Activated CD4-positive, alpha-beta T cell treated with anti-CD3 and anti-CD28 coated beads, Interleukin-2, amount 50 U/mL, for 16 hours (primary cell): ENCODE measurements around the gene CHP1.
"Not testable (repeated sequence)": the region's sequence is repeated elsewhere in the genome, so short reads cannot be mapped to it uniquely, and the experiment has no call there.

Source experiments
- DNase-seq: peaks from one replicate; pipeline ENCODE4 v3.0.0-alpha.2; 2020

The CHP1 gene

GRCh38 chr15:41230650-41231421 is at the start of gene CHP1, which contains the start of gene EXD1:
TSS of gene CHP1 (plus strand) at chr15:41231268. CDS start at chr15:41231383, 115 bp downstream.
TSS of gene EXD1 (minus strand) at chr15:41230757. CDS start at chr15:41226575, 4,182 bp downstream.
- DNase-seq, result peak; percentile 98

- no peak for DNase-seq
These were observed 48.8 kb upstream of the CHP1 start for GRCh38 chr15:41182266-41182665.

GRCh38 chr15:41183581-41183980 is 47.5 kb upstream of the CHP1 start:
- no peak for DNase-seq

- no peak for DNase-seq
These were observed 36.6 kb upstream of the CHP1 start for GRCh38 chr15:41194444-41194843.

GRCh38 chr15:41199470-41199869 is 31.6 kb upstream of the CHP1 start:
- no peak for DNase-seq

- DNase-seq, result no peak
These were observed 27.7 kb upstream of the CHP1 start for GRCh38 chr15:41203395-41203794.

GRCh38 chr15:41205315-41205714 is 25.8 kb upstream of the CHP1 start:
- no peak for DNase-seq

- no peak for DNase-seq
These were observed 23.2 kb upstream of the CHP1 start for GRCh38 chr15:41207687-41208448.

- no peak for DNase-seq
These were observed 15.4 kb upstream of the CHP1 start for GRCh38 chr15:41215708-41216107.

- no peak for DNase-seq
These were observed 12.2 kb upstream of the CHP1 start for GRCh38 chr15:41218851-41219250.

GRCh38 chr15:41219381-41219780 is 11.7 kb upstream of the CHP1 start:
- no peak for DNase-seq

GRCh38 chr15:41230345-41230649 is 771 bp upstream of the CHP1 start:
- DNase-seq, result no peak

- no peak for DNase-seq
These were observed 556 bp downstream of the CHP1 start for GRCh38 chr15:41231422-41232226.

GRCh38 chr15:41233367-41233771 is 2.3 kb downstream of the CHP1 start:
- DNase-seq, result no peak

- DNase-seq, result not testable (repeated sequence)
These were observed 4.2 kb downstream of the CHP1 start for GRCh38 chr15:41235228-41235627.

- DNase-seq, result no peak
These were observed 4.9 kb downstream of the CHP1 start for GRCh38 chr15:41235929-41236328.

- DNase-seq, result no peak
These were observed 7.0 kb downstream of the CHP1 start for GRCh38 chr15:41238100-41238499.

- DNase-seq, result no peak
These were observed 10.3 kb downstream of the CHP1 start for GRCh38 chr15:41241221-41241964.

- not testable (repeated sequence) for DNase-seq
These were observed 19.7 kb downstream of the CHP1 start for GRCh38 chr15:41250745-41251144.

GRCh38 chr15:41251411-41251810 is 20.3 kb downstream of the CHP1 start:
- no peak for DNase-seq

GRCh38 chr15:41254560-41254959 is 23.5 kb downstream of the CHP1 start:
- DNase-seq, result no peak

- DNase-seq, result no peak
These were observed 25.0 kb downstream of the CHP1 start for GRCh38 chr15:41256103-41256502.

- DNase-seq, result no peak
These were observed 25.5 kb downstream of the CHP1 start for GRCh38 chr15:41256577-41257038.
